Muscle layer of duodenum (tissue), 2 donors: ENCODE results near the gene ZNF780A.
"Not testable (repeated sequence)": the region's sequence is repeated elsewhere in the genome, so short reads cannot be mapped to it uniquely, and the experiment has no call there.

Experiments used
- H3K27ac ChIP-seq: one replicate; pipeline ENCODE4 v1.7.0; 2013; ENCODE audit warnings: mild to moderate bottlenecking, low read length
- H3K27me3 ChIP-seq: one replicate; pipeline ENCODE4 v1.7.0; 2013; ENCODE audit warnings: low read depth, mild to moderate bottlenecking, control low read depth, low read length
- H3K36me3 ChIP-seq, 2 donors: one replicate each; pipeline ENCODE4 v1.7.0; 2013; ENCODE audit warnings: low read length in 2 of 2, control low read depth in 1 of 2, mild to moderate bottlenecking in 1 of 2; ENCODE audit not compliant: insufficient read depth in 2 of 2, control insufficient read depth in 1 of 2
- H3K4me1 ChIP-seq, 2 donors: one replicate each; pipeline ENCODE4 v1.7.0; 2013; ENCODE audit warnings: low read length in 2 of 2, mild to moderate bottlenecking in 2 of 2, control low read depth in 1 of 2, moderate library complexity in 1 of 2; ENCODE audit not compliant: insufficient read depth in 2 of 2, control insufficient read depth in 1 of 2
- H3K4me3 ChIP-seq, 2 donors: one replicate each; pipeline ENCODE4 v1.7.0; 2013; ENCODE audit warnings: low read length in 2 of 2, low read depth in 1 of 2, mild to moderate bottlenecking in 1 of 2
- H3K9me3 ChIP-seq, 2 donors: one replicate each; pipeline ENCODE4 v1.7.0; 2013; ENCODE audit warnings: low read length in 2 of 2, control low read depth in 1 of 2, mild to moderate bottlenecking in 1 of 2; ENCODE audit not compliant: control insufficient read depth in 1 of 2
- donor health status: healthy.

Gene ZNF780A

DNA sequence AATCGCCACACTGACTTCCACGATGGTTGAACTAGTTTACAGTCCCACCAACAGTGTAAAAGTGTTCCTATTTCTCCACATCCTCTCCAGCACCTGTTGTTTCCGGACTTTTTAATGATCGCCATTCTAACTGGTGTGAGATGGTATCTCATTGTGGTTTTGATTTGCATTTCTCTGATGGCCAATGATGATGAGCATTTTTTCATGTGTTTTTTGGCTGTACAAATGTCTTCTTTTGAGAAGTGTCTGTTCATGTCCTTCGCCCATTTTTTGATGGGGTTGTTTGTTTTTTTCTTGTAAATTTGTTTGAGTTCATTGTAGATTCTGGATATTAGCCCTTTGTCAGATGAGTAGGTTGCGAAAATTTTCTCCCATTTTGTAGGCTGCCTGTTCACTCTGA lies 23.4 kb upstream of the ZNF780A start:
- not testable (repeated sequence) for H3K4me3 ChIP-seq, H3K4me1 ChIP-seq, H3K9me3 ChIP-seq, H3K27me3 ChIP-seq, H3K36me3 ChIP-seq, H3K27ac ChIP-seq

DNA sequence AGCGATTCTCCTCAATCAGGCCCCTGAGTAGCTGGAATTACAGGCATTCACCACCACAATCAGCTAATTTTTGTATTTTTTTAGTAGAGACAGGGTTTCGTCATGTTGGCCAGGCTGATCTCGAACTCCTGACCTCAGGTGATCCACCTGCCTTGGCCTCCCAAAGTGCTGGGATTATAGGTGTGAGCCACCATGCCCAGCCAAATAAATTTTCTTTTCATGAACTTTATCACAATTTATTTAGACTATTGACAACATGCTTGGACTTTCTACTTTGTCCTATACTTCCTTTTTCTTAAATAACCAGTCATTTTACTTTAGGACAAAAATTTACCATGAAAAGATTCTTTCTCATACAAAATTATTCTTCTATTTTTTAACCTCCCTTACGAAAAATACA lies 21.5 kb upstream of the ZNF780A start:
- H3K9me3 ChIP-seq, H3K27me3 ChIP-seq, H3K27ac ChIP-seq, H3K4me1 ChIP-seq, H3K36me3 ChIP-seq, H3K4me3 ChIP-seq: not testable (repeated sequence)

DNA sequence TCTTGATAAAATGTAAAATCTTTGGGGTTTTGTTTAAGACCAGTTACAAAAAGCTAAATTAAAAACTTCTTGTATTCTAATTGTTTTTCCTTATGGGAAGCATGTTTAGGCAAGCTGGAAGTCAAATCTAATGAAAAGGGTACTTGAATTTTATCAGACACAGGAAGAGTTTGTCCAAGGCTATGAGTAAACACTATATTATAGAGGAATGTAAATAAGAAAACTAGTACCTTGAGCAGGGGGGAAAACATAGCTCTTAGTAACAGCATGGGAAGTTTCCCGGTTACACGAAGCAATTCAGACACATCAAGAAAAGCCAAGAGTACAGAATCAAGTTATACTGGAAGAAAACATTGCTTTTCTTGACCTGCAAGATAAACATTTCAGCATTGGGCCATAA lies 19.8 kb upstream of the ZNF780A start:
- H3K4me1 ChIP-seq, result no peaks in the 10 kb centered on the region
- H3K4me3 ChIP-seq, result no peak overlapping the region
- H3K27me3 ChIP-seq, result no peaks in the 10 kb centered on the region
- H3K36me3 ChIP-seq, result no peaks in the 10 kb centered on the region
- no peaks in the 10 kb centered on the region for H3K9me3 ChIP-seq
- H3K27ac ChIP-seq, result no peak overlapping the region

DNA sequence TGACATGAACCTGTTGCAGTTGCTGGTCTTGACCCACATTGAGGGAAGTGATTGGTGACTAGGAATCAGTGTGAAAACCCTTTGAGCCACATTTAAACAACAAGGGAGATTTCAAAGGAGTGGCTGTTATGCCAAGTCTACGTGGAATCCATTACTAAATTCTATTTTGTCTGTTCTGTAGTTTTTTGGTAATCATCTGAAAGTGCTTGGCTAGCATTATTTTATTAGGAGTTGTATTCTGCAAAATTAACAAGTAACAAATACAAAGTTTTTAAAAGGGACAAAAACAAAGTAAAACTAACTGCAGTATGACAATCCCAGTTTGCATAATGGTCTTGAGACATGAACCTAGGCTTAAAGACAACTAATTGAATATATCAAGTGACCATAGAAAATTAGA lies 14.0 kb upstream of the ZNF780A start:
- no peaks in the 10 kb centered on the region for H3K27me3 ChIP-seq
- no peak overlapping the region for H3K4me3 ChIP-seq

DNA sequence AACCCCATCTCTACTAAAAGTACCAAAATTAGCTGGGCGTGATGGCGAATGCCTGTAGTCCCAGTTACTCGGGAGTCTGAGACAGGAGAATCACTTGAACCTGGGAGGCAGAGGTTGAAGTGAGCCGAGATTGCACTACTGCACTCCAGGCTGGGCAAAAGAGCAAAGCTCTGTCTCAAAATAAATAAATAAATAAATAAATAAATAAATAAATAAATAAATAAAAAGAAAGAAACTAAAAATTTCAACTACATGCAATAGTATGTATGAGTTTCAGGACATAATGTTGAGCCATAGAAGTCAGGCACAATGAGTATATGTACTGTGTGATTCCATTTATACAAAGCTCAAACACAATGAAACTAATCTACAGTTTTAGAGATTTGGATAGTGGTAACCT lies 12.9 kb upstream of the ZNF780A start:
- Histone ChIP-seq H3K4me1 (no peaks in the 10 kb centered on the region), H3K36me3 (no peaks in the 10 kb centered on the region), H3K27ac (no peak overlapping the region), H3K27me3 (no peaks in the 10 kb centered on the region), H3K9me3 (no peaks in the 10 kb centered on the region), H3K4me3 (no peak overlapping the region)

More for the DNA sequence above, 14.0 kb upstream of the ZNF780A start:
- Histone ChIP-seq H3K36me3 (no peaks in the 10 kb centered on the region), H3K27ac (no peak overlapping the region), H3K9me3 (no peaks in the 10 kb centered on the region), H3K4me1 (no peaks in the 10 kb centered on the region)

DNA sequence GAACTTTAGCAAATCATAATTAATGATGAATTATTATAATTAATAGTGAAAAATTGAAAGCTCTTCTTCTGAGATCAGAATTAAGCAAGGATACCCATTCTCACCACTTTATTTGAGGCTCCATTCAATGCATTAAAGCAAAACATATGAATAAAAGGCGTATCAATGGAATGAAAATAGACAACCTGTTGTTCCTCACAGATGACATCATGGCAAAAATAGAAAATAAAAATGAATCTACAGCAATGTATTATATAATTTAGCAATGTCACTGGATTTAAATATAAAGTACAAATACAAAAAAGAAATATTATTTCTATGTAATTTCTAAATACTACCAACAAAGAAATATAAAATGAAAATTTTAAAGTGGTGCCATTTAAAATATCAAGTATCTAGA lies 11.1 kb upstream of the ZNF780A start:
- H3K36me3 ChIP-seq, result no peaks in the 10 kb centered on the region
- no peaks in the 10 kb centered on the region for H3K27me3 ChIP-seq
- no peak overlapping the region for H3K27ac ChIP-seq
- H3K9me3 ChIP-seq, result no peaks in the 10 kb centered on the region
- H3K4me3 ChIP-seq, result no peak overlapping the region
- H3K4me1 ChIP-seq, result no peaks in the 10 kb centered on the region

DNA sequence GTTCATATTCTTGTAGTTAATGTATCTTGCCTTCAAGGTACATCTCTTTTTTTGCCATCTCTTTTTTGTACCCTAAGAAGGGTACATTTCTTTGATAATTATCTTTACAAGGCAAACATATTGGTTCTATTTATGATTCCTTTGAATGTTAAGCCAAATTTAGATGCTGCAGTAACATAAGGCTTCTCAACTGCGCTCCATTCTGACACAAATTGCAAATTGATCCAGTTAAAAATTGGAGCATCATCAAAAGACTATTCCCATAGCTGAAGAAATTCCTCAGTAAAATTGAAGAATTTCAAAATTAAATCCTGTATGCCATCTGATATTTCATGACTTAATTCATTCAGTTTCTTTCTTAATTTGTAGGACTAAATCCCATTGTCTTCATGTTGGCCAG lies 2.7 kb upstream of the ZNF780A start:
- Histone ChIP-seq H3K4me3 (no peak overlapping the region), H3K27ac (no peak overlapping the region), H3K36me3 (no peaks in the 10 kb centered on the region), H3K4me1 (peaks cover 9 to 14% of the 10 kb centered on the region in 2 donors), H3K27me3 (no peaks in the 10 kb centered on the region), H3K9me3 (no peaks in the 10 kb centered on the region)

DNA sequence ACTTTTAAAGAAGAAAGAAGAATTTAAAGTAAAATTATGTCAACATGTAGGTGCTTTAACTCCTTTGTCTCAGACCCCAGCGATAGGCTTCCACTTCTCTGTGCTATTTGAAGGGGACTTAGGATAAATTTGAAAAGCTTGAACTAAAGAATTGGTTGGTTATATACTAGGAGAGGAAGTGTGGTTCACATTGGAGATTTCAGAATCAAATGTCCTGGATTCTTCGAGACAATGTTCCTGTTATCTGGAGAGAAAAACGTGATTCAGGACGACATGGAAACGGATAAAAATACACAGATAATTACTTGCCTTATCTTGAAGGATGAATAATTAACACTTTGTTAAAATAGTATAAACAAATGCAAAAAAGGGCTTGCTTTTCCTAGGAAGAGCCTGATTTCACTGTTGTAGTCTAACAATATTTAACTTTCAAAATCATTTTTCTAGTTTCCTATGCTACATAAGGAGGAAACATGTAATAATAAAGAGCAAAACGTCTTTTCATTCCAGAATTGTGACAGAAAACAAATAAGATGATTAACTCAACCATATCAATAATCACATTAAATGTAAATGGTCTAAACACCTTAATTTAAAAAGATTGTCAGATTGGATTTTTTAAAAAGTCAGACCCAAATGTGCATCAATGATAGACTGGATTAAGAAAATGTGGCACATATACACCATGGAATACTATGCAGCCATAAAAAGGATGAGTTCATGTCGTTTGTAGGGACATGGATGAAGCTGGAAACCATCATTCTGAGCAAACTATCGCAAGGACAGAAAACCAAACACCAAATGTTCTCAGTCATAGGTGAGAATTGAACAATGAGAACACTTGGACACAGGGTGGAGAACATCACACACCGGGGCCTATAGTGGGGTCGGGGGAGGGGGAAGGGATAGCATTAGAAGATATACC lies 724 bp upstream of the ZNF780A start:
- H3K4me3 ChIP-seq, result peak overlapping the region; percentile 97
- H3K27ac ChIP-seq, result peak overlapping the region; percentile 84
- no peaks in the 10 kb centered on the region for H3K27me3 ChIP-seq
- H3K36me3 ChIP-seq, result no peaks in the 10 kb centered on the region
- H3K9me3 ChIP-seq, result no peaks in the 10 kb centered on the region
- peaks cover 9 to 14% of the 10 kb centered on the region in 2 donors for H3K4me1 ChIP-seq

DNA sequence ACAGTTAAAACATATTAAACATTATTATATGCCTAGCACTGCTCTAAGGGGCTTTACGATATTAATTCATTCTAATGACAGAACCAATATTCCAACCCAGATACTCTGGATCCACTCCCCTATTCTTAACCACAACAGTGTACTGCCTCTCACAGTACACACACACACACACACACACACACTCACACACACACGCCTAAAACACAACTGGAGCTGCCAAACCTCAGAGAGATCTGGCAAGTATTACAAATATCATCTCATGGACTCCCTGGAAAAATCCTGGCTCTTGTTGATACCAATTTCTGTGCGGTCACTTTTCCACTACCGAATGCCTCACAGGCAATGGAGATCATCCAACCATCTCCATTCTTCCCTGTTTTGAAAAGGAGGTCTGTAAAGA lies 1.3 kb downstream of the ZNF780A start:
- peak overlapping the region; percentile 84 for H3K27ac ChIP-seq
- peak overlapping the region; percentile 97 for H3K4me3 ChIP-seq

DNA sequence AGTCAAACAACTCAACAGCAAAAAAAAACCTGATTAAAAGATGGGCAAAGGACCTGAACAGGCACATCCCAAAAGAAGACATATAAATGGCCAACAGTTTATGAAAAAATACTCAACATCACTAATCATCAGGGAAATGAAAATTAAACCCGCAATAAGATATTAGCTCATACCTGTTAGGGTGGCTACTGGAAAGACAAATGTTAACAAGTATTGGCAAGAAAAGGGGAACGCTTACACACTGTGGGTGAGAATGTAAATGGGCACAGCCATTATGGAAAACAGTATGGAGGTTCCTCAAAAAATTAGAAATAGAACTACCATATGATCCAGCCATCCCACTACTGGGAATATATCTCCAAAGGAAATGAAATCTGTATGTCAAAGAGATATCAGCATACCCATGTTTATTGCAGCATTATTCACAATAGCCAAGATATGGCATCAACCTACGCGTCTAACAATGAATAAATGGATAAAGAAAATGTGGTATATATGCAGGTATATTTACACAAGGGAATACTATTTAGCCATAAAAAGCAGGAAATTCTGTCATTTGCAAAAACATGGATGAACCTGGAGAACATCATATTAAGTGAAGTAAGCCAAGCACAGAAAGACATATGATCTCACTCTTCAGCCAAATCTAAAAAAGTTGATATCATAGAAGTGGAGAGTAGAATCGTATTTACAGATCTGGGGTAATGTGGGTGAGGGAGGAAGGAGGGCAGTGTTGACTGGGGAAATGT lies 2.3 kb downstream of the ZNF780A start:
- no peak overlapping the region for H3K27ac ChIP-seq

More for the DNA sequence above, 1.3 kb downstream of the ZNF780A start:
- Histone ChIP-seq H3K9me3 (no peaks in the 10 kb centered on the region), H3K4me1 (peaks cover 9 to 14% of the 10 kb centered on the region in 2 donors), H3K36me3 (peaks cover 0 to under 1% of the 10 kb centered on the region in 2 donors), H3K27me3 (no peaks in the 10 kb centered on the region)

DNA sequence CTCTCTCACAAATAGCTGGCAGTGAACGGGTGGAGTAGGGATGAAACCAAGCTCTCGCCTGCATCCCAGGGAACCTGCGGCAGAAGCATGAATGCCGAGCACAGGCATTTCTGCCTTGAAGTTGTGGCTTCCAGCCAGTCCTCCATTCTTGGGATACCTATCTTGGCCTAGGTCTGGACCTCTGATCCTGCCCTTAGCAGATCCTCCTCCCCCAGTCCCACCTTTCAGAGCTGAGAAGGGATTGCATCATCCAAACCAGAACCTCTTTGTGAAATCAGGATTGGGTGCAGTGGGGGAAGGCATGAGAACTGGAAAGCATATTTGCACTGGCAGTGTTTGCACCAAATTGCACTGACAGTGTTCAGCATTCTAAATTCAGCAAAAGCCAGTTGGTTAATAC lies 5.8 kb downstream of the ZNF780A start:
- Histone ChIP-seq H3K36me3 (peaks cover 12 to 42% of the 10 kb centered on the region in 2 donors), H3K27ac (no peak overlapping the region), H3K27me3 (no peaks in the 10 kb centered on the region), H3K4me1 (peaks cover 5 to 13% of the 10 kb centered on the region in 2 donors), H3K9me3 (peaks cover 0 to 5% of the 10 kb centered on the region in 2 donors), H3K4me3 (no peak overlapping the region)

More for the DNA sequence above, 2.3 kb downstream of the ZNF780A start:
- Histone ChIP-seq H3K4me3 (no peak overlapping the region), H3K27me3 (no peaks in the 10 kb centered on the region), H3K4me1 (peaks cover 9 to 14% of the 10 kb centered on the region in 2 donors), H3K9me3 (no peaks in the 10 kb centered on the region), H3K36me3 (peaks cover 0 to 9% of the 10 kb centered on the region in 2 donors)
